GM21367 (cell line): Measurements from ENCODE around the gene OR5C1.
"Not testable (repeated sequence)": the region's sequence is repeated elsewhere in the genome, so short reads cannot be mapped to it uniquely, and the experiment has no call there.

Experiments
- ATAC-seq: cut with Tn5 transposase; IDR thresholded peaks from one replicate; pipeline ENCODE4 v1.9.1; 2021; ENCODE audit not compliant: unreplicated experiment

Gene OR5C1

GRCh38 chr9:122788831-122789230 is at the start of gene OR5C1:
TSS of gene OR5C1 (plus strand) at chr9:122788933. CDS start at chr9:122788933, 0 bp downstream.
- ATAC-seq = no peak

- no peak for ATAC-seq
Observed at GRCh38 chr9:122742003-122742402, 46.7 kb upstream of the OR5C1 start, which contains the start of gene OR1L6. TSS of gene OR1L6 (plus strand) at chr9:122742303. CDS start at chr9:122749848, 7,545 bp downstream.

GRCh38 chr9:122754825-122755224 is 33.9 kb upstream of the OR5C1 start:
- ATAC-seq = no peak

GRCh38 chr9:122767817-122768216 is 20.9 kb upstream of the OR5C1 start:
- no peak for ATAC-seq

- ATAC-seq = no peak
Observed at GRCh38 chr9:122777052-122777451, 11.7 kb upstream of the OR5C1 start.

GRCh38 chr9:122777935-122778627 is 10.7 kb upstream of the OR5C1 start:
- no peak for ATAC-seq

GRCh38 chr9:122779181-122779580 is 9.6 kb upstream of the OR5C1 start:
- no peak for ATAC-seq

- ATAC-seq = no peak
Observed at GRCh38 chr9:122780026-122780425, 8.7 kb upstream of the OR5C1 start.

- no peak for ATAC-seq
Observed at GRCh38 chr9:122781671-122782070, 7.1 kb upstream of the OR5C1 start.

GRCh38 chr9:122785269-122785668 is 3.5 kb upstream of the OR5C1 start:
- ATAC-seq = no peak

- ATAC-seq = no peak
Observed at GRCh38 chr9:122786338-122786737, 2.4 kb upstream of the OR5C1 start.

GRCh38 chr9:122789256-122790046 is 718 bp downstream of the OR5C1 start:
- no peak for ATAC-seq

GRCh38 chr9:122791872-122792669 is 3.3 kb downstream of the OR5C1 start:
- no peak for ATAC-seq

GRCh38 chr9:122797316-122798063 is 8.8 kb downstream of the OR5C1 start:
- ATAC-seq = no peak

- ATAC-seq = no peak
Observed at GRCh38 chr9:122800066-122801060, 11.6 kb downstream of the OR5C1 start, which contains the start of gene OR1K1. TSS of gene OR1K1 (plus strand) at chr9:122800123. CDS start at chr9:122800123, 0 bp downstream.

- no peak for ATAC-seq
Observed at GRCh38 chr9:122806661-122807060, 17.9 kb downstream of the OR5C1 start.

- no peak for ATAC-seq
Observed at GRCh38 chr9:122807271-122807900, 18.7 kb downstream of the OR5C1 start.

GRCh38 chr9:122808141-122808540 is 19.4 kb downstream of the OR5C1 start:
- ATAC-seq = no peak

GRCh38 chr9:122809261-122809660 is 20.5 kb downstream of the OR5C1 start:
- not testable (repeated sequence) for ATAC-seq
